Suppressor macrophage treated with lipopolysaccharide for 4 hours (primary cell): ENCODE data around the gene ZNF177.
"Not testable (repeated sequence)": the region's sequence is repeated elsewhere in the genome, so short reads cannot be mapped to it uniquely, and the experiment has no call there.

Source experiments
- DNase-seq: peaks from one replicate; pipeline ENCODE4 v3.0.0-alpha.2; 2020

ZNF177 gene

GRCh38 chr19:9362905-9363304 lies at the start of gene ZNF177:
Gene ZNF177, plus strand, starts transcription at chr19:9363013. Its CDS starts 15,299 bp downstream, at chr19:9378312.
- no peak for DNase-seq

- DNase-seq, result no peak
Observed at GRCh38 chr19:9313756-9314155, 49.1 kb upstream of the ZNF177 start.

- no peak for DNase-seq
Observed at GRCh38 chr19:9321338-9321737, 41.5 kb upstream of the ZNF177 start.

- not testable (repeated sequence) for DNase-seq
Observed at GRCh38 chr19:9321756-9322155, 41.1 kb upstream of the ZNF177 start.

DNA sequence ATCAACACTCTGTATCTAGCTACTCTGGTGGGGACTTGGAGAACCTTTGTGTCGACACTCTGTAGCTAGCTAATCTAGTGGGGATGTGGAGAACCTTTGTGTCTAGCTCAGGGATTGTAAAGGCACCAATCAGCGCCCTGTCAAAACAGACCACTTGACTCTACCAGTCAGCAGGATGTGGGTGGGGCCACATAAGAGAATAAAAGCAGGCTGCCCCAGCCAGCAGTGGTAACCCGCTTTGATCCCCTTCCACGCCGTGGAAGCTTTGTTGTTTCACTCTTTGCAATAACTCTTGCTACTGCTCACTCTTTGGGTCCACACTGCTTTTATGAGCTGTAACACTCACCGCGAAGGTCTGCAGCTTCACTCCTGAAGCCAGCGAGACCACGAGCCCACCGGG lies 40.6 kb upstream of the ZNF177 start:
- DNase-seq, result not testable (repeated sequence)

GRCh38 chr19:9323557-9323918 lies 39.3 kb upstream of the ZNF177 start:
- peak; percentile 59 for DNase-seq

DNA sequence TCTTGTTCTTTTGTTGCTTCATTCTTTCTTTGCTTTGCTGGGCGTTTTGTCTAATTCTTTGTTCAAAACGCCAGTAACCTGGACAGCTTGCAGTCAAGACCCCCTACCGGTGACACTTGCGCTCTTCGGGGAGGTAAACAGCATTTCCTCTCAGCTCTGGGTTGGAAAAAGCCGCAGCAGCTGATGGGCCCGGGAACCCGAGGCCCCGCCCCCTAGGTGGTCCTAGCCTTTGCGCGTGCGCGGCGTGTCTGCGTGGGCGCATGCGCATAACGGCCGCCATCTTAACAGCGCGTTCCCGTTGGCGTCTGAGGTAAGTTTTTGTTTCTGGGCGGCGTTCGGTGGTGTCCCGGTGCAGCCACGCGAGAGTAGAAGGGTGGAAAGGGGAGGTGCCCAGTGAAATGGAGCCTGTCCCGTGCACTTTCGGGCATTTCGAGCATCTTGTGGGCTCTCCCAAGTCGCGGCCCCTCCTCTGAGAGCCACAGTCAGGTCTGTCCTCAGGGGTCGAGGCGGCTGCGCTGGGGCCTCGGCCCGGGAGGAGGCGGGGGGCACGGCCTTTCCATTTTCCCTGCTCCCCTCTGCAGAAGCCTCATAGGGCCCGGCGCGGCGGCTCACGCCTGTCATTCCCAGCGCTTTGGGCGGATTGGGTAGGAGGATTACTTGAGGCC lies 38.8 kb upstream of the ZNF177 start, which contains the start of gene ZNF559:
TSS of gene ZNF559 (plus strand) at position 261 of the 665 bp plus-strand sequence. CDS start 14,371 bp downstream, outside the sequence.
- DNase-seq, result peak; percentile 98

DNA sequence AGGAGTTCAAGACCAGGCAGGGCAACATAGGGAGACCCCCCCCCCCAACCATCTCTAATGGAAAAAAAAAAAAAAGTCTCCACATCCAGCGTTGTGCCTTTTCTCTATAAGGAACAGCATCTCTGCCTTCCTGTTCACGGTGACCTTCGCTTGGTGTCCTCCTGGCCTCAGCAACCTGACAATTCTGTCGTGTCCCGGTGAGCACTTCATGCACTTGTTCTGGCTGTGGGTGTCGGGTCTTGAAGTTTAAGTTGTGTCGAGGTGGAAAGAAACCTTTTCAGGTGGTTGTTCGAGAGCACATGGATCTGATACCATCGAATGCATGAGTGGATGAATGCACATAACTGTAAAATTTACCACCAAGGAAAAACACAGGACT lies 38.2 kb upstream of the ZNF177 start:
- DNase-seq, result no peak

DNA sequence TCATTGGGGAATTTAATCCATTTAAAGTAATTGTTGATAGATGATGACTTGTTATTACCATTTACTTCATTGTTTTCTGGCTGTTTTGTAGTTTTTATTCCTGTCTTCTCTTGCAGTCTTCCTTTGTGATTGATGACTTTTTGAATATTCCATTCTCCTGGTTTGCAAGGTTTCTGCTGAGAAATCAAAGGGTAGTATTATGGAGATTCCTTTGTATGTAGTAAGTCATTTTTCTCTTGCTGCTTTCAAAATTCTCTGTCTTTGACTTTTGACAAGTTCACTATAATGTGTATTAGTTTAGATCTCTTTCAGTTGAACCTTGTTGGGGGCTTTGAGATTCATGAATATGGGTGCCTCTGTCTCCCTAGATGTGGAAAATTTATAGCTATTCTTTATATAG lies 32.8 kb upstream of the ZNF177 start:
- DNase-seq, result no peak

GRCh38 chr19:9342610-9343304 lies 20.1 kb upstream of the ZNF177 start:
- no peak for DNase-seq

DNA sequence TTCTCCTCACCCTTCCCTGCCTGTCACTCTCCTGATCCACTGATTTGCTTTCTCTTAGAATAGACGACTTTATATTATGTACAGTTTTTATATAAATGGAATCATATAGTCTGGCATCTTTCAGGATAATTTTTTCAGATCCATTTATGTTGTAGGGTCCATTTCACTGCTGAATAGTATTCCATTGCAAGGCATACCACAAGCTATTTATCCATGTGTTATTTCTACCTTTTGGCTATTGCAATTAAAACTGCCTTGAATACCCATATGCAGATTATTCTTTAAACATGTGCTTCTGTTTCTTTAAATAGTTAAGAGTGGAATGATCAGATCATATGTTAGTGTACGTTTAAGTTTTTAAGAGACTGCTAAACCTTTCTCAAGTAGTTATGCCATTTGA lies 17.8 kb upstream of the ZNF177 start:
- no peak for DNase-seq

GRCh38 chr19:9348253-9348652 lies 14.6 kb upstream of the ZNF177 start:
- no peak for DNase-seq

GRCh38 chr19:9348671-9349070 lies 14.1 kb upstream of the ZNF177 start:
- DNase-seq, result no peak

GRCh38 chr19:9352505-9352904 lies 10.3 kb upstream of the ZNF177 start:
- no peak for DNase-seq

DNA sequence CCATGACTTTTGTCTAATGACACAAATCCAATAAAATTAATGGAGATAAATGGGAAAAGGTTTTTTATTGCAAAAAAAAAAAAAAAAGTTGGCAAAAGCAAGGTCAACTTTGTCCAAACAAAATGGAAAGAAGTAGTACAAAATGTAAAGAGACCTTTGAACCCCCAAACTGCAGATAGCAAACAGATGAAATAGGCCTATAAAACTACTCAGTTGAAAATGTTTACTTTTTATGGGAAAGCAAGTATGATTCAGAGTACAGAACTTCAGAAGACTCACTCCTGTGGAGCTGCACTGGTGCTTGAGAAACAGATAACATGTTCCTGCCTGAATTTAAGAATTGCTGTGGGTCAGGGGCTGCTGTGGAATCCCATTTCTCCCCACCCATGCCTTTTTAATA lies 9.8 kb upstream of the ZNF177 start:
- DNase-seq, result no peak

- no peak for DNase-seq
Observed at GRCh38 chr19:9354651-9355050, 8.2 kb upstream of the ZNF177 start.

DNA sequence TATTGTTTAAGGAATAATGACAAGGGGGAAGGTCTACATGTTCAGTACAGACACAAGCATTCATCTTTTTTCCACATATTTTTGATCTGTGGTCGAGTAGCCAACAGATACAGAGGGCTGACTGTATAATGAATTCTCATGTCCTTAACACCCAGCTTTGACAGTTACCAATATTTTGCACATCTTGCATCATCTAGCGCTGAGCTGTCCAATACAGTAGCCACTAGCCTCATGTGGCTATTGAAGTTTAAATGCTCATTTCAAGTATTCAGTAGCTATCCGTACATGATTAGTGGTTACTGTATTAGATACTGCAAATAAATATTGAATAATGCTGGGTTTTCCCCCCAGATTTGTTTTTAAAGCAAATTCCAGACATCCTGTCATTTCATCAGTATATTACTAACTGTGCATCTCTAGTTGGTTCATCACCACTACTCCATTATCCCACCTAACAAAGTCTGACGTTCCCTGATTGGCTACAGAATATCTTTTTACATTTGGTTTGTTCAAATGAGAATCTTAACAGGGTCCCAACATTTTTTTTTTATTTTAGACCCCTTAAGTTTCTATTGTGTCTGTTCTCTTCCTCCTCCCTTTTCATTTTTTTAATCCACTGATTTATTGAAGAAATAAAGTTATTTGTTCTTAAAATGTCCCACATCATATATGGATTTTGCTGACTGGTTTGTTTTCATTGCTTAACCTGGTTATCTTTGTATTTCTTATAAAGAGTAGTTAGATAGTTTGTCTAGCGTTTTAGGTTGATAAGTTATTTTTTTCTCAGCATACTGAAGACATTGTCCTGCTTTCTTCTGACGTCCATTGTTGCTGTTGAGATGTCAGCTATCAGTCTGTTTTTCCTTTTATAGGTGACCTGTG lies 8.2 kb downstream of the ZNF177 start:
- DNase-seq, result no peak

DNA sequence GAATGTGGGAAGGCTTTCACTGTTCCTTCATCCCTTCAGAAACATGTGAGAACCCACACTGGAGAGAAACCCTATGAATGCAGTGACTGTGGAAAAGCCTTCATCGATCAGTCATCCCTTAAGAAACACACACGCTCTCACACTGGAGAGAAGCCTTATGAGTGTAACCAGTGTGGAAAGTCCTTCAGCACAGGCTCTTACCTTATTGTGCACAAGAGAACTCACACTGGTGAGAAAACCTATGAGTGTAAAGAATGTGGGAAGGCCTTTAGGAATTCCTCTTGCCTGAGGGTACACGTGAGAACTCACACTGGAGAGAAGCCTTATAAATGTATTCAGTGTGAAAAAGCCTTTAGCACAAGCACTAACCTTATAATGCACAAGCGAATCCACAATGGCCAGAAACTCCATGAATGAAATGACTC lies 18.6 kb downstream of the ZNF177 start:
- no peak for DNase-seq

GRCh38 chr19:9406798-9407352 lies 44.1 kb downstream of the ZNF177 start:
- peak; percentile 27 for DNase-seq

DNA sequence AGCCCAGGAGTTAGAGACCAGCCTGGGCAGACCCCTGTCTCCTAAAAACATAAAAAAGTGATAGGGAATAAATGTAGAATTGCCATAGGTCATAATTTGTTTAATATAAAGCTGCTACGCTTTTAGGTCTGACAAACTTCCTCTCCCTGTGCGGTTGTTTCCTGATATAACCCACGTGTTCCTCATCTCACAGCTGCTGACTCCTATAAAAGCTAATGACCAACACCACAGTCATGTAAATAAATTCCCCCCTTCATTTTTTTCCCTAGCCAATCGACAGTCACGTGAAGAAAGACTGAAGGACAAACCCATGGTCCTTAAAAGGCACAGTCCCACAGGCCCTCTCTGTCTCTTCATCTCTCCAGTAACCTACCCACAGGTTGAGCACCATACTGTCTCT lies 45.0 kb downstream of the ZNF177 start:
- no peak for DNase-seq

- DNase-seq, result no peak
Observed at GRCh38 chr19:9413240-9413954, 50.6 kb downstream of the ZNF177 start.

DNA sequence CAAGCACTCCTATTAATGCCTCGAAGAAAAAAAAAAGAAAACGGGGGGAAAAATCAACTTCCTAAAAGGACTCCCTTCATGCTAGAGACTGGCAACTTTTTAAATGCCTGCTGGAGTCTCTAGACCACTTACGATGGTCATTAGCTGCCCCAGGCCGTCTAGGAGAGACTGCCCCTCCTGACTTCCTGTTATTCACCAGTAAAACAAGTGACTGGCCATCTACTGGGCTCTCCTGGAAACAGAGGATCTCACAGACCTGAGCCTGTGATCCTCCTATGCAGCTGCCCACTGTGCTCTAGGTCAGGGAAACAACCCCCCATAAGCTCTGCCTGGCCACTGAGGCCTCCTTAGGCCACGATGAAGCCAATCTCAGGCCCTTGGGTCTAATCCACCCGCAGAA lies 65.1 kb downstream of the ZNF177 start:
- DNase-seq, result no peak

- no peak for DNase-seq
Observed at GRCh38 chr19:9430444-9430843, 67.6 kb downstream of the ZNF177 start.
